Right renal pelvis (tissue), 4 donors: ENCODE data around the gene ASB1. TPM values are rescaled to one million over a fixed set of nuclear protein-coding genes. Genes with fewer than 3 reads are reported as not detected.

Experiments used
- DNase-seq, 4 donors: peaks; one replicate each; pipeline ENCODE4 v3.0.0-alpha.2; 2013; ENCODE audit warnings: low read depth in 4 of 4, low spot score in 3 of 4, missing footprints in 1 of 4
- polyA plus RNA-seq, 4 donors: library from polyadenylated mRNA; unstranded; fragments of 120-200 nt; gene quantifications; one replicate each; pipeline ENCODE4 v1.2.1, GENCODE V29; 2013; ENCODE audit not compliant: insufficient read length in 4 of 4

The ASB1 gene
- polyA plus RNA-seq, 4 donors, result 28.4 to 31.9 (median 31.2) TPM

DNA sequence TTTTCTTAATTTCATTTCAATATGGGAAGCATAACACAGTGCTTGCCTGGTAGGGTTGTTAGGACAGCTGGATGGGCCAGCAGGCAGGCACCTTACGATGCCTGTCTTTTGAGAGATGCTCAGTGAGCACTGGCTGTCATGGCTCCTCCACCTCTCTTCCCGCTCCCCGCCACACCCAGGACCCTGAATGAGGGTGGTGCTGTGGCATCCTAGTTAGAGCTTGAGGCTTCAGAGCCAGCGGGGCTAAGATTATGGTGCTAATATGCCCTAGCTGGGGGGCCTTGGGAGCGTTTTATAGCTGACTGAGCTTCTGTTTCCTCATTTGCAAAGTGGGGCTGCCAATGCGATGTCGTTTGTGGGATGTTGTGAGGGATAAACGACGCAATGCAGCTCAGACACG lies 37.7 kb downstream of the ASB1 start:
- no peak for DNase-seq

DNA sequence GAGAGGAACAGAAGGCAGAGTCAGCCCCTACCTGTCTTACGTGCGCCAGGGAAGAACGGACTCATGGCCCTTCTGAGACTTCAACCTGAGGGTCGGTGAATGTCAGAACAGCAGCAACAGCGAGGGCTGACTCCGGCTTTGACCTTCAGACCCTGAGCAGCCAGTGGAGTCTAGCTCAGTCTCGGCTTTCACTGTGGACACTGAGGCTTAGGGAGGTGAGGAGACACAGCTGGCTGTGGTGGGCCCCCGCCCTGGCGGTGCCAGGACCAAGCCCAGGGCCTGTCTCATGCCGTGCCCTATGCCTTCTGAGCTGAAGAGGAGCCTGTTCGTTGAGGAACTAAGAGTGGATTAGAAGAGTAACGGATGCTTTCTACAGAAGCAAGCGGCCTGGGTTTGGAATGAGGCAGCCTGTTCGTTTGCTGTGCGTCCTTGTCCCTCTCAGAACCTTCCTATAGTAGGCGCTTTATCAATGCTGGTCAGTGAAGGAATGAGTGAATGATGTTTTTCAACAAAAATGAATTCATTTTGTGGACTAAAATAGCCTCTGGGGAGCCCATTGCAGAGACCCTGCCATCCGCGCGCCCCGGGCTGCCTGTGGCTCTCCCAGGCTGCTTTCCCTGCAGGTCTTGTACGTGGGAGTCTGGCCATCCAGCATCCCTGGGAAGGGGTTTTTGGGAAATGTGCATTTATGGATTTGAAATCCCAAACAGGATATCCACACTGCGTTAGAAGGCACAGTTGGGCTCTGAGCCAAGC lies 38.9 kb downstream of the ASB1 start:
- DNase-seq, result no peak

DNA sequence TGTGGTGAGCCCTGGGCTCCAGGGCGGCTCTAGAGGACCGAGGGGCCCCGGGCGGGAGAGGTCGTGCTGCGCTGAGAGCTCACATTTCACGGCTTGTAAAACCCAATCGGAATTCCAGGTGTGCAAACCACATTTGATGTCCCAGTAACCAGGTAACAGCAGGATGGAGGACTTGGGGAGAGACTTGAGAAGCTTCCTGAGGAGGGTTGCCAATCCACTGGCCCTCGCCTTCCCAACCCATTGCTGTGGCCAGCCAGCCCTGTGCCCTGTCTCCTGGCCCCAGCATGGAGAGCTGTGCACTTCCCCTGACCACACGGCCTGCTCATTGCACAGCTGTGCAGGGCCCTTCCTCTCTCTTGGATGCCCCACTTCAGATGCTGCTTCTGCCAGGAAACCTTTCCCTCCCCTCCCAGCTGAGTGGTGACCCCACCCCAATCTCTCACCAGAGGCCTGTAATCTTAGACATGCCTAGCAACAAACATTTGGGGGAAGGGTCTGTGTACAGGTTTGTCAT lies 39.6 kb downstream of the ASB1 start:
- DNase-seq, result no peak

- no peak for DNase-seq
Observed at GRCh38 chr2:238467062-238467461, 40.3 kb downstream of the ASB1 start.

GRCh38 chr2:238467792-238468191 lies 41.1 kb downstream of the ASB1 start:
- DNase-seq, result no peak

GRCh38 chr2:238469155-238469554 lies 42.4 kb downstream of the ASB1 start:
- DNase-seq, result no peak

- DNase-seq, result no peak
Observed at GRCh38 chr2:238473014-238473413, 46.3 kb downstream of the ASB1 start.

DNA sequence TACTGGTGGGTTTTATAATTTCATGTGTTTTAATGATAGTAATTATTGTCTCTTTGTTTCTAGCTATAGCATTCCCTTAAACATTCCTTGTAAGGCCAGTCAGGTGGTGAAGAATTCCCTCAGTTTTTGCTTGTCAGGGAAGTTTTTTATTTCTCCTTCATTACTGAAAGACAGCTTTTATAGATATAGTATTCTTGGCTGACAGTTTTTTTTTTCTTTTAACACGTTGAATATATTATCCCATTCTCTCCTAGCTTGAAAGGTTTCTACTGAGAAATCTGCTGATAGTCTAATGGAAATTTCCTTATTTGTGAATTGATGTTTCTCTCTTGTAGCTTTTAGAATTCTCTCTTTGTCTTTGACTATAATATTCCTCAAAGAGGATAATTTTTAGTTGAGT lies 46.8 kb downstream of the ASB1 start:
- DNase-seq, result no peak

- no peak for DNase-seq
Observed at GRCh38 chr2:238475034-238475433, 48.3 kb downstream of the ASB1 start.

- no peak for DNase-seq
Observed at GRCh38 chr2:238475566-238475965, 48.8 kb downstream of the ASB1 start.

- no peak for DNase-seq
Observed at GRCh38 chr2:238476258-238476657, 49.5 kb downstream of the ASB1 start.

- no peak for DNase-seq
Observed at GRCh38 chr2:238478216-238478615, 51.5 kb downstream of the ASB1 start.

DNA sequence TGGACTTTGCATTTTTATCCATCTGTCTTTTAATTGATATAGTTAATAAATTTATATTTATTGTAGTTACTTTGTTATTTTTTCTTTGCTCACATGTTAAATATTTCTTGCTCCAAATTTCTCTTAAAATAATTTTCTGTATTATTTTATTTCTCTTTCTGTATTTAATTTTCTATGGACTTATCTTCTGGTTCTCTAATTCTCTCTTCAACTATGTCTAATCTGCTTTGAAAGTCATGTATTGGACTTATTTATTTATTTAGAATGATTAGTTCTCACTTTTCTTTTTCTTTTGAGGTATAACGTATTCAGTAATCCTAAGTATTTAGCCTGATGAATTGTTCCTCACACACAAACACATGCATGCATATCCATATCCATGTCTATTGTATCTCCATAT lies 53.1 kb downstream of the ASB1 start:
- no peak for DNase-seq

DNA sequence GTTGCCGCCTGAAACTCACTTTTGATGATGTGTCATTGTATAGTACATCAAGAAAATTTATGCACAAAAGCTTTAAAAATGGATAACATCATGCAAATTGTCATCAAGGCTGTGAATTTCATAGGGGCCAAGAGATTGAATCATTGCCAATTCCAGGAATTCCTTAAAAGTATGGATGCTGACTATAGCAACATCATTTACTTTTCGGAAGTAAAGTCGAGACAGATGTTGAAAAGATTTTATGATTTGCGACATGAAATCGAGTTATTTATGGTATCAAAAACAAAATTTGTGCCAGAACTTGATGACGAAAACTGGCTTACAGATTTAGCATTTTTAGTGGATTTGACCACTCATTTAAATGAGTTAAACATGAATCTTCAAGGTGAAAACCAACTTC lies 56.3 kb downstream of the ASB1 start:
- no peak for DNase-seq

- DNase-seq, result no peak
Observed at GRCh38 chr2:238483656-238484055, 56.9 kb downstream of the ASB1 start.

DNA sequence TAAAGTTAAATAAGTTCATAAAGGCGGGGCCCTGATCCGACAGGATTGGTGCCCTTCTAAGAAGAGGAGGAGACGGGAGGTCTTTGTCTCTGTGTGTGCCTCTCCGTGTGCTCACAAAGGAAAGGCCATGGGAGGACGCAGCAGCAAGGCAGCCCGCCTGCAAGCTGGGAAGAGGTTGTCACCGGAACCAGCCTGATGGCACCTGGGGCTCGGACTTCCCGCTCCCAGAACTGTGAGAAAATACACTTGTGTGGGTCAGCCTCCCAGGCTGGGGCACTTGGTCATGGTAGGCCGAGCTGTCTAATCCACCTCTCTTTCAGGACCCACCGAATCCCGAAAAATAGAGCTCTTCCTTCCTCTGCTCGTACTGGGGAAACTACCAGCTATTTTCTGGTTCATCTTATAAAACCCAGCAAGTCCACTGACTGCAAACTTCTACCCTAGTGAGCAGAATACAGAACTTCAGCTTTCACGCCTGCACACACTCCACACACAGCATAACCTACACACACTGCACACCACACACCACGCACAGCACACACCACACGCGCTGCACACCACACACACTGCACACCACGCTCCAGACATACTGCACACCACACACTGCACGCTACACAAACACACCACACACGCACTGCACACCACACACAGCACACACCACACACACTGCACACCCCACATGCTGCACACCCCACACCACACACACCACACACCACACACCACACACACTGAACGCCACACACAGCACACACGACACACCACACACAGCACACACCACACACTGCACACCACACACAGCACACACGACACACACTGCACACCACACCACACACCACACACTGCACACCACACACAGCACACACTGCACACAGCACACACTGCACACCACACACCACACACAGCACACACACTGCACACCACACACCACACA lies 58.1 kb downstream of the ASB1 start:
- no peak for DNase-seq

DNA sequence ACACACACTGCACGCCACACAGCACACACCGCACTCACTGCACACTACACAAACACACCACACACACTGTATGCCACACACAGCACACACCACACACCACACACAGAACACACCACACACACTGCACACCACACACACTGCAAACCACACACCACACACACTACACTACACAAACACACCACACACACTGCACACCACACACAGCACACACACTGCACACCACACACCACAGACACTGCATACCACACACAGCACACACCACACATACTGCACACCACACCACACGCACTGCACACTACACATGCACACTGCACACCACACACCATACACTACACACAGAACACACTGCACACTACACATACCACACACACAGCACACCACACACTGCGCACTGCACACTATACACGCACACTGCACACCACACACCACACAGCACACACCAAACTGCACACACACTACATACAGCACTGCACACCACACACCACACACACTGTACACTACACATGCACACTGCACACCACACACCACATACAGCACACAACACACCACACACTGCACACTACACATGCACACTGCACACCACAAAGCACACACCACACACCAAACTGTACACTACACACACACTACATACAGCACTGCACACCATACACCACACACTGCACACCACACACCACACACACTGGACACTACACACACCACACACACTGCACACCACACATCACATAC lies 59.6 kb downstream of the ASB1 start:
- no peak for DNase-seq

GRCh38 chr2:238487134-238487533 lies 60.4 kb downstream of the ASB1 start:
- no peak for DNase-seq

DNA sequence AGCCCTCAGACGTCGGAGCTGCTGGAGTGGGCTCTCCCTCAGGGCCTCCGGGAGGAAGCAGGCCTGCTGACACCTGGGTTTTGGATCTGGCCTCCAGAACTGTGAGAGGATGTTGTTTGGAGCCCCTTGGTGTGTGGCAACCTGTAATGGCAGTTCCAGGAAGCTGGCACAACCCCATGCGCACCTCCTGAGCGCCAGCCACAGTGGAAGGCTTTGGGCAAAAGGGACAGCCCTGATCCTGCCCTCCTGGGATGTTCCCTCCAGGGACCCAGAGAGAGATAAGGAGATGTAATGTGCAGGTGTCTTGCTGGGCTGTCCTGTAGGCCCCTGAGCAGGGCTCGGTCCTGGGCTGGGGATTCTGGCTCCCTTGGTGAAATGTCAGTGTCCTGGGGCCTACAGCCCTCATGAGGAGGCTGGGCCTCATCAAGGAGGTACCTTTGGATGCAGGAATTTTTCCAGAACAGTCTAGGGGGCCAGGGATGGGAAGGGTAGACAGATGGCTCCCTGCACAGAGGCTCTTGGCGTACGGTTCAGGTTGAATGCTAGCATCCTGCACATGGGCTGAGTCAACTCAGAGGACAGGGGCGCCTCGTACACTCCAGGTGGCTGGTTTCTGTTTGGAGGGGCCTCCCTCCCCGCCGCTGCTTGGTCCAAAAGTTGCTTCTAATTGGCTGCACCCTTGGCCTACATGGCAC lies 61.1 kb downstream of the ASB1 start:
- DNase-seq, result no peak

- no peak for DNase-seq
Observed at GRCh38 chr2:238488347-238488826, 61.7 kb downstream of the ASB1 start.
